ENCODE results near the gene CNOT4.

DNA sequence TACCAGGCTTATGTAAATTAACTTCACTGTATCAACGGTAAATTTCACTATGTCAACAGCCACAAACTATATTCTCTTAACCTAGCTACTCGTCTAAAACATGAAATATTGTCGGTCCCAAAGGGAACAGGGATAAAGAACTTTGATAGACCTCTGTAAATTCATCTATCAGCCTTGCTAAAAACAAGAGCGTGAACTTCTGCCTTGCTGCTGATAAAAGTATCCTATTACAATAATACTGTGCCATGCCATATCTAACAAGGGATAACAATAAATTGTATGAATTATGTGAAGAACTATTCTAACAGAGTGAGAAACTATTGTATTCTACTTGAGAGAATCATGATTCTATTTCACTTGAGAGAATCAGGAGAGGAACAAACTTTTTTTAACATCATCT, 117.2 kb downstream of the CNOT4 start:
- TF ChIP-seq, protein P1, sequence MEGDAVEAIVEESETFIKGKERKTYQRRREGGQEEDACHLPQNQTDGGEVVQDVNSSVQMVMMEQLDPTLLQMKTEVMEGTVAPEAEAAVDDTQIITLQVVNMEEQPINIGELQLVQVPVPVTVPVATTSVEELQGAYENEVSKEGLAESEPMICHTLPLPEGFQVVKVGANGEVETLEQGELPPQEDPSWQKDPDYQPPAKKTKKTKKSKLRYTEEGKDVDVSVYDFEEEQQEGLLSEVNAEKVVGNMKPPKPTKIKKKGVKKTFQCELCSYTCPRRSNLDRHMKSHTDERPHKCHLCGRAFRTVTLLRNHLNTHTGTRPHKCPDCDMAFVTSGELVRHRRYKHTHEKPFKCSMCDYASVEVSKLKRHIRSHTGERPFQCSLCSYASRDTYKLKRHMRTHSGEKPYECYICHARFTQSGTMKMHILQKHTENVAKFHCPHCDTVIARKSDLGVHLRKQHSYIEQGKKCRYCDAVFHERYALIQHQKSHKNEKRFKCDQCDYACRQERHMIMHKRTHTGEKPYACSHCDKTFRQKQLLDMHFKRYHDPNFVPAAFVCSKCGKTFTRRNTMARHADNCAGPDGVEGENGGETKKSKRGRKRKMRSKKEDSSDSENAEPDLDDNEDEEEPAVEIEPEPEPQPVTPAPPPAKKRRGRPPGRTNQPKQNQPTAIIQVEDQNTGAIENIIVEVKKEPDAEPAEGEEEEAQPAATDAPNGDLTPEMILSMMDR (IDR thresholded peaks at IDR 0.05) = no peak
- TF ChIP-seq POLR2A (IDR thresholded peaks at IDR 0.05) = no peak

Measured in prostate gland (tissue), 2 donors.